HG03159 (cell line): ENCODE measurements around the gene SLC8A1.

Experiments used
- ATAC-seq: cut with Tn5 transposase; IDR thresholded peaks from one replicate; pipeline ENCODE4 v1.9.1; 2021; ENCODE audit warnings: mild to moderate bottlenecking, moderate library complexity; ENCODE audit not compliant: unreplicated experiment

SLC8A1 gene

GRCh38 chr2:40428439-40428838 lies 23.5 kb downstream of the SLC8A1 start:
- no peak for ATAC-seq

GRCh38 chr2:40421631-40422297 lies 30.1 kb downstream of the SLC8A1 start:
- no peak for ATAC-seq

- no peak for ATAC-seq
Observed at GRCh38 chr2:40420478-40420877, 31.4 kb downstream of the SLC8A1 start.

- no peak for ATAC-seq
Observed at GRCh38 chr2:40419364-40419762, 32.5 kb downstream of the SLC8A1 start.

- ATAC-seq: no peak
Observed at GRCh38 chr2:40418614-40419363, 33.1 kb downstream of the SLC8A1 start.

- ATAC-seq: no peak
Observed at GRCh38 chr2:40416486-40416885, 35.4 kb downstream of the SLC8A1 start.

- ATAC-seq: no peak
Observed at GRCh38 chr2:40415391-40415790, 36.5 kb downstream of the SLC8A1 start.

- no peak for ATAC-seq
Observed at GRCh38 chr2:40412456-40412855, 39.4 kb downstream of the SLC8A1 start.

GRCh38 chr2:40410695-40411094 lies 41.2 kb downstream of the SLC8A1 start:
- ATAC-seq: no peak

- no peak for ATAC-seq
Observed at GRCh38 chr2:40409734-40410133, 42.2 kb downstream of the SLC8A1 start.

- no peak for ATAC-seq
Observed at GRCh38 chr2:40406485-40407289, 45.2 kb downstream of the SLC8A1 start.

GRCh38 chr2:40405465-40405864 lies 46.4 kb downstream of the SLC8A1 start:
- no peak for ATAC-seq

GRCh38 chr2:40404517-40404916 lies 47.4 kb downstream of the SLC8A1 start:
- no peak for ATAC-seq

- ATAC-seq: no peak
Observed at GRCh38 chr2:40403233-40403836, 48.6 kb downstream of the SLC8A1 start.

- no peak for ATAC-seq
Observed at GRCh38 chr2:40401896-40402295, 50.0 kb downstream of the SLC8A1 start.

GRCh38 chr2:40400336-40400953 lies 51.4 kb downstream of the SLC8A1 start:
- no peak for ATAC-seq

GRCh38 chr2:40397765-40398164 lies 54.1 kb downstream of the SLC8A1 start:
- ATAC-seq: no peak

GRCh38 chr2:40396124-40396523 lies 55.8 kb downstream of the SLC8A1 start:
- ATAC-seq: no peak

- ATAC-seq: no peak
Observed at GRCh38 chr2:40395169-40396073, 56.5 kb downstream of the SLC8A1 start.

GRCh38 chr2:40394597-40394996 lies 57.3 kb downstream of the SLC8A1 start:
- ATAC-seq: no peak
